ENCODE results near the gene IFT20. TPM values are rescaled to one million over a fixed set of nuclear protein-coding genes. Genes with fewer than 3 reads are reported as not detected.
A peak's percentile ranks its signal among the peaks of the same experiment; 100 is the strongest.

Gene IFT20
- total and polyA plus RNA-seq, 9 of the 15 experiments (the other 6 are each of a cell fraction or from before 2014, with no cell fraction given): 11.2 to 38.6 (median 20.1) TPM

DNA sequence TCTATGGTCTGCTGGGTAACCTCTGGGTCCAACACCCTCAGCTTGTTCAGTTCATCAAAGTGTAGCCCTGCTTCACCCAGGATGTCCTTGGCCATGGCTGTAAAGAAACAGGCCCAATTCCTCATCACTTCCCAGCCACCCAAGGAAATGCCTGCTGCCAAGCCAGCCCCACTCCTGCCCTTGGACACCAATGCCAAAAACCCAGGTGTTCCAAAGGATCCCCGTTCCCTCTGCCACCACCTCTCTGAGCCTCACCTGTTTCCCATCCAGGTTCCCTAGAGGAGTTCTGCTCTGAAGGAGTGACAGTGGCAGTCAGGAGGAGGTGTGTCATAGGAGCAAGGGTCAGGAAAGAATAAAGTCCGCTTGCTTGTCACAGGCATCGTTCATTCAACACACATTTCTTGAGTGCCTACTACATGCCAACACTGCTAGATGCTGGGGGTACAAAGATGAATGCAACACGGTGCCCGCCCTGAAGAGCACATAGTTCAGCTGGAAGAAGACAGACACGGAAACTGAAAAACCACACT lies 3.3 kb downstream of the IFT20 start (continued):
- TF ChIP-seq, protein P1, sequence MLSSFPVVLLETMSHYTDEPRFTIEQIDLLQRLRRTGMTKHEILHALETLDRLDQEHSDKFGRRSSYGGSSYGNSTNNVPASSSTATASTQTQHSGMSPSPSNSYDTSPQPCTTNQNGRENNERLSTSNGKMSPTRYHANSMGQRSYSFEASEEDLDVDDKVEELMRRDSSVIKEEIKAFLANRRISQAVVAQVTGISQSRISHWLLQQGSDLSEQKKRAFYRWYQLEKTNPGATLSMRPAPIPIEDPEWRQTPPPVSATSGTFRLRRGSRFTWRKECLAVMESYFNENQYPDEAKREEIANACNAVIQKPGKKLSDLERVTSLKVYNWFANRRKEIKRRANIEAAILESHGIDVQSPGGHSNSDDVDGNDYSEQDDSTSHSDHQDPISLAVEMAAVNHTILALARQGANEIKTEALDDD (IDR thresholded peaks at IDR 0.05): no peak
- TF ChIP-seq ESRRA (IDR thresholded peaks at IDR 0.05; ENCODE audit: borderline replicate concordance, low read depth): no peak

DNA sequence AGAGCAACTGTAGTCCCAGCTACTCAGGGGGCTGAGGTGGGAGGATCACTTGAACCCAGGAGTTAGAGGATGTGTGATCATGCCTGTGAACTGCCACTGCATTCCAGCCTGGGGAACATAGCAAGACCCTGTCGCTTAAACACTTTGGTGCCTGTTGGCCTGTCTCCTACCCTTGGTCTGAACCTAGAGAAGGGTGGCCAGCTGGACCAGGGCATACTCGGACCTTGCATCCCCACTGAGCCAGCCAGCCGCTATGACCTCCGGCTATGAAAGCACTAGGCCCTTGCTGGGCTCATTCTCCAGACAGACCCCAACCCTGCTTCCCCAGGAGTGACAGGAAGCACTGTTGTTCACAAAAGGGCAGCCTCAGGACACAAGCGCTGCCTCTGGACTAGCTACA lies 4.6 kb downstream of the IFT20 start:
- Histone ChIP-seq H3K27ac (ENCODE audit: extremely low read depth, low read depth, low read length) (no peak overlapping the region), H3K4me1 (replicated peaks in 1 of 2; ENCODE audit: control insufficient read depth in 2 of 2, insufficient read depth in 2 of 2, low read length in 2 of 2) (peaks cover 10 to 12% of the 10 kb centered on the region in 2 experiments; a peak in 4 of 5 replicates), H3K27me3 (ENCODE audit: control insufficient read depth in 2 of 2, insufficient read depth in 2 of 2, low read length in 2 of 2) (no peaks in the 10 kb centered on the region), H3K9me3 (replicated peaks; ENCODE audit: control insufficient read depth, insufficient read depth, low read depth, low read length) (no peaks in the 10 kb centered on the region; the same call in 1 of the 2 replicates), H3K36me3 (ENCODE audit: control insufficient read depth, insufficient read depth, low read length) (peaks cover 53% of the 10 kb centered on the region), H3K9me1 (ENCODE audit: control insufficient read depth, insufficient read depth, low read length) (no peaks in the 10 kb centered on the region), H4K20me1 (replicated peaks; ENCODE audit: control insufficient read depth, insufficient read depth, low read length) (peaks cover 9% of the 10 kb centered on the region), H3K4me3 (no peak overlapping the region), H3K79me2 (ENCODE audit: control insufficient read depth, insufficient read depth, low read length) (peaks cover 17% of the 10 kb centered on the region), H3K4me2 (ENCODE audit: insufficient read depth, low read length) (no peak overlapping the region), H3K9ac (ENCODE audit: insufficient read depth in 1 of 2, low read depth in 2 of 2, low read length in 2 of 2) (no peak overlapping the region), H2AFZ (ENCODE audit: low read depth, low read length) (no peak overlapping the region)
- BruUV-seq (replicated peaks): no TSS peak
- FAIRE-seq (no peak), DNase-seq (ENCODE audit: extremely low read depth in 1 of 4, low spot score in 3 of 4) (no peak), ATAC-seq (no peak)
- in situ Hi-C loops (cut with MboI) (no loop called here), intact Hi-C loops (cut with micrococcal nuclease) (no loop called here)
- ChIA-PET POLR2A (interaction anchor here (0.7 to 6.5 kb wide), 8 partner anchors 9 to 290 kb away, joined by 3 to 62 read pairs (median 4); partner anchors contain the start of genes POLDIP2 and TMEM97), CTCF (ENCODE audit: low intra/inter-chr PET ratio) (no interaction called here)
- TF ChIP-seq ZNF76 (CRISPR knock-in tag; IDR thresholded peaks at IDR 0.05; ENCODE audit: borderline replicate concordance) (no peak), SUPT5H (IDR thresholded peaks at IDR 0.05) (0 out of 2 replicates have a peak, but pooled peaks have one; percentile 22), GTF2F1 (IDR thresholded peaks at IDR 0.05; ENCODE audit: low read depth, low read length) (no peak), TCF7 (IDR thresholded peaks at IDR 0.05; ENCODE audit: borderline replicate concordance) (no peak), PHB2 (IDR thresholded peaks at IDR 0.05; ENCODE audit: low read depth) (no peak), KDM2B (CRISPR knock-in tag; IDR thresholded peaks at IDR 0.05) (no peak), POLR2A (conservative IDR thresholded peaks at IDR 0.05) (peak; percentile 23), POLR2AphosphoS2 (IDR thresholded peaks at IDR 0.05; ENCODE audit: low read length) (0 out of 2 replicates have a peak, but pooled peaks have one; percentile 36)
- TF ChIP-seq, protein P2, sequence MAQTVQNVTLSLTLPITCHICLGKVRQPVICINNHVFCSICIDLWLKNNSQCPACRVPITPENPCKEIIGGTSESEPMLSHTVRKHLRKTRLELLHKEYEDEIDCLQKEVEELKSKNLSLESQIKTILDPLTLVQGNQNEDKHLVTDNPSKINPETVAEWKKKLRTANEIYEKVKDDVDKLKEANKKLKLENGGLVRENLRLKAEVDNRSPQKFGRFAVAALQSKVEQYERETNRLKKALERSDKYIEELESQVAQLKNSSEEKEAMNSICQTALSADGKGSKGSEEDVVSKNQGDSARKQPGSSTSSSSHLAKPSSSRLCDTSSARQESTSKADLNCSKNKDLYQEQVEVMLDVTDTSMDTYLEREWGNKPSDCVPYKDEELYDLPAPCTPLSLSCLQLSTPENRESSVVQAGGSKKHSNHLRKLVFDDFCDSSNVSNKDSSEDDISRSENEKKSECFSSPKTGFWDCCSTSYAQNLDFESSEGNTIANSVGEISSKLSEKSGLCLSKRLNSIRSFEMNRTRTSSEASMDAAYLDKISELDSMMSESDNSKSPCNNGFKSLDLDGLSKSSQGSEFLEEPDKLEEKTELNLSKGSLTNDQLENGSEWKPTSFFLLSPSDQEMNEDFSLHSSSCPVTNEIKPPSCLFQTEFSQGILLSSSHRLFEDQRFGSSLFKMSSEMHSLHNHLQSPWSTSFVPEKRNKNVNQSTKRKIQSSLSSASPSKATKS (CRISPR knock-in tag; IDR thresholded peaks at IDR 0.05): no peak
- 97% methylated on average over 4 of the region's 5 CpGs for WGBS (ENCODE audit: insufficient coverage, low coverage, missing lambda C conversion rate)

Measured in K562 (cell line).